ENCODE measurements around the gene TCEAL1.

Gene TCEAL1

GRCh38 chrX:103607364-103608305, 21.1 kb upstream of the TCEAL1 start, which contains the start of gene TCEAL3:
Gene TCEAL3 (plus strand): TSS chrX:103607963. CDS start chrX:103609065, 1,102 bp downstream.
- Histone ChIP-seq H3K9me2 (replicated peaks; ENCODE audit: control insufficient read depth, low read length) (no peaks in the 10 kb centered on the region), H3K79me2 (ENCODE audit: control insufficient read depth, low read length) (no peaks in the 10 kb centered on the region), H3K36me3 (ENCODE audit: control insufficient read depth, low read length) (no peaks in the 10 kb centered on the region), H3F3A (ENCODE audit: control insufficient read depth, insufficient read depth) (no peaks in the 10 kb centered on the region), H3K27me3 (ENCODE audit: control insufficient read depth, low read length) (peaks cover 7% of the 10 kb centered on the region; the same call in 1 of the 2 replicates), H4K20me1 (ENCODE audit: control insufficient read depth, insufficient read depth, low read depth, low read length) (no peaks in the 10 kb centered on the region), H3K4me3 (ENCODE audit: low read length) (peak within 1 kb of the TSS; percentile 69), H3K4me2 (ENCODE audit: low read length) (peak within 1 kb of the TSS; percentile 64), H3K4me1 (ENCODE audit: control insufficient read depth, low read length) (no peaks in the 10 kb centered on the region), H3K9me3 (ENCODE audit: control insufficient read depth, insufficient read depth, low read length) (no peaks in the 10 kb centered on the region), H3K27ac (ENCODE audit: low read depth, low read length) (no peak within 1 kb of the TSS)
- TF ChIP-seq CTCF (IDR thresholded peaks at IDR 0.05; ENCODE audit: low read depth, low read length, poor library complexity, severe bottlenecking): no peak
- TF ChIP-seq EZH2phosphoT487 (IDR thresholded peaks at IDR 0.05; ENCODE audit: borderline replicate concordance, low read length): no peak

DNA sequence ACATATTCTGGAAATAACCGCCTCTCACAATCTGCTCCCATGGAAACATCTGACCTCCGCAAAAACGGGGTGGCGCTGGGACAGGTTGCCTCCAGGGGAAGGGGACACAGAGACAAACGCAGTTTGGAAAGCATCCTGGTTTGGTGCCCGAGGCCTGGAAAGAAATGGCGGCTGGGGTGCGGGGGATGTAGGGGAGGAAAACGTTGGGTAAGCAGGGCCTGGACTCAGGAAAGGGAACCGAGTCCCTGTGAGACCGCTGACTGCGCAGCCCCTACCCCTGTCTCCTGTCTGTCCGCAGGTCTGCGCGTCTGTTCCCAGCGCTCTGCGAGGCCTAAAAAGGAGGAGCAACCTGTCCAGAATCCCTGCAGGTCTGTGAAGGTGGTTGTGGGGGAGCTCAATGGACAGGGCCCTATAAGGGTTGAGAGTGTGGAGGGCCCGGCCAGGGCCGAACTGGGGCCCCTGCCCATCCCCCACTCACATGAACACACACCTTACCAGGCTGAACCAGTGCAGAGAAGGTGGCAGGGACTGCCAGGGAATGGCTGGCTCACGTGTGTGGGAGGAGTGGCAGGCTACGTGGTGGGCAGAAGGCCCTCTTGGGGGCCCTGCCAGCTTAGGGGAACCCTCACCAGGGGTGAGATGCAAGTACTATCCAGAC, 20.3 kb upstream of the TCEAL1 start:
- no peaks in the 10 kb centered on the region for H4K20me1 ChIP-seq (ENCODE audit: control insufficient read depth, insufficient read depth, low read depth, low read length)
- no peaks in the 10 kb centered on the region for H3K36me3 ChIP-seq (ENCODE audit: control insufficient read depth, low read length)
- peaks cover 7% of the 10 kb centered on the region; the same call in 1 of the 2 replicates for H3K27me3 ChIP-seq (ENCODE audit: control insufficient read depth, low read length)
- H3F3A ChIP-seq (ENCODE audit: control insufficient read depth, insufficient read depth): no peaks in the 10 kb centered on the region
- no peaks in the 10 kb centered on the region for H3K9me2 ChIP-seq (replicated peaks; ENCODE audit: control insufficient read depth, low read length)
- H3K9me3 ChIP-seq (ENCODE audit: control insufficient read depth, insufficient read depth, low read length): no peaks in the 10 kb centered on the region
- H3K4me2 ChIP-seq (ENCODE audit: low read length): peak overlapping the region; percentile 64
- no peak for TF ChIP-seq CTCF (IDR thresholded peaks at IDR 0.05; ENCODE audit: low read depth, low read length, poor library complexity, severe bottlenecking)
- TF ChIP-seq EZH2phosphoT487 (IDR thresholded peaks at IDR 0.05; ENCODE audit: borderline replicate concordance, low read length): no peak
- H3K79me2 ChIP-seq (ENCODE audit: control insufficient read depth, low read length): no peaks in the 10 kb centered on the region
- no peaks in the 10 kb centered on the region for H3K4me1 ChIP-seq (ENCODE audit: control insufficient read depth, low read length)
- H3K4me3 ChIP-seq (ENCODE audit: low read length): peak overlapping the region; percentile 69
- H3K27ac ChIP-seq (ENCODE audit: low read depth, low read length): no peak overlapping the region

DNA sequence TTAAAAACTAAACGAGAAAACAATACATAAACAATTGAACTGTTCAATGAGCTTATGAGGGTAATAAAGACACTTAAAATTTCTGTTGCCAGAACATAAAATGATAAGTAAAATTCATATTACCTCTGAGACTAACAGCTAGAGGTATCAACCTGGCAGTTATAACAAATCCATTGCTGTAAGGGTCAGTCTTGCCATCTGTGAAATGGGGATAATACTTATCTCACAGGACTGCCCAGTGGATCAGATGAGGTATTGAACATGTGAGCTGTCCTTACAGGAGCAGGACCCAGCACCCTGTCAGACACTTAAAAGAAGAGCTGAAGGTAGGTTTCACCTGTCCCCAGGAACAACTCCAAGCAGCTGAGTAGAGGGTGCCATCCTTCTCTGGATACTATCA, 18.5 kb upstream of the TCEAL1 start:
- Histone ChIP-seq H3K27me3 (ENCODE audit: control insufficient read depth, low read length) (peaks cover 7% of the 10 kb centered on the region; the same call in 1 of the 2 replicates), H3K27ac (ENCODE audit: low read depth, low read length) (no peak overlapping the region), H3K79me2 (ENCODE audit: control insufficient read depth, low read length) (no peaks in the 10 kb centered on the region), H3K36me3 (ENCODE audit: control insufficient read depth, low read length) (no peaks in the 10 kb centered on the region), H4K20me1 (ENCODE audit: control insufficient read depth, insufficient read depth, low read depth, low read length) (no peaks in the 10 kb centered on the region), H3K9me2 (replicated peaks; ENCODE audit: control insufficient read depth, low read length) (no peaks in the 10 kb centered on the region), H3F3A (ENCODE audit: control insufficient read depth, insufficient read depth) (no peaks in the 10 kb centered on the region), H3K9me3 (ENCODE audit: control insufficient read depth, insufficient read depth, low read length) (no peaks in the 10 kb centered on the region), H3K4me1 (ENCODE audit: control insufficient read depth, low read length) (no peaks in the 10 kb centered on the region), H3K4me2 (ENCODE audit: low read length) (no peak overlapping the region), H3K4me3 (ENCODE audit: low read length) (no peak overlapping the region)
- no peak for TF ChIP-seq CTCF (IDR thresholded peaks at IDR 0.05; ENCODE audit: low read depth, low read length, poor library complexity, severe bottlenecking)
